IMR-90 (cell line): ENCODE results near the gene IL19. TPM values are rescaled to one million over a fixed set of nuclear protein-coding genes. Genes with fewer than 3 reads are reported as not detected.
A peak's percentile ranks its signal among the peaks of the same experiment; 100 is the strongest.

Experiments
- ATAC-seq: fragments of 200-7000 bp; cut with Tn5 transposase; 2 replicates; pipeline ENCODE4 v1.9.1; 2020; ENCODE audit warnings: low read depth, mild to moderate bottlenecking, moderate library complexity
- BruUV-seq: library from RNA; stranded (reverse); fragments of 400-500 nt; replicated peaks from 2 replicates; lab custom pipeline; 2021; lab: Mats Ljungman, UMichigan
- CTCF ChIA-PET: fragments of 300-600 bp; formaldehyde crosslinking; extraction: SDS; loops from one replicate; lab custom pipeline; 2021; ENCODE audit warnings: antibody characterized with exemption; lab: Yijun Ruan, JAX
- POLR2A ChIA-PET: fragments of 300-600 bp; sonication (Branson Sonifier 250); formaldehyde crosslinking; loops from one replicate; lab custom pipeline; 2022; ENCODE audit warnings: antibody characterized with exemption; ENCODE audit not compliant: unreplicated experiment; lab: Charles Lee
- DNase-seq: peaks from one replicate; pipeline ENCODE4 v3.0.0; 2013
- H2AFZ ChIP-seq: replicated peaks from 2 replicates; pipeline ENCODE3; 2013; ENCODE audit warnings: low read length, mild to moderate bottlenecking; ENCODE audit not compliant: poor library complexity
- H2AK5ac ChIP-seq: 2 replicates; pipeline ENCODE4 v1.6.1; 2013; ENCODE audit warnings: low read depth, low read length, inconsistent platforms
- H2AK9ac ChIP-seq: replicated peaks from 2 replicates; pipeline ENCODE3; 2013; ENCODE audit warnings: mild to moderate bottlenecking, low read depth, low read length, moderate library complexity; ENCODE audit not compliant: poor library complexity
- H2BK120ac ChIP-seq: 2 replicates; pipeline ENCODE4 v1.6.1; 2013; ENCODE audit warnings: low read depth, low read length, inconsistent platforms
- H2BK15ac ChIP-seq: 3 replicates; pipeline ENCODE4 v1.6.1; 2013; ENCODE audit warnings: low read depth, low read length, inconsistent platforms
- H2BK20ac ChIP-seq: 2 replicates; pipeline ENCODE4 v1.6.1; 2013; ENCODE audit warnings: low read depth, mild to moderate bottlenecking, inconsistent platforms, low read length, moderate library complexity
- H2BK5ac ChIP-seq: 2 replicates; pipeline ENCODE4 v1.6.1; 2013; ENCODE audit warnings: mild to moderate bottlenecking, low read depth, low read length, inconsistent platforms; ENCODE audit not compliant: poor library complexity, severe bottlenecking
- H3K14ac ChIP-seq: replicated peaks from 2 replicates; pipeline ENCODE4 v1.6.1; 2013; ENCODE audit warnings: low read depth, low read length, inconsistent platforms
- H3K18ac ChIP-seq: 2 replicates; pipeline ENCODE4 v1.6.1; 2013; ENCODE audit warnings: low read depth, low read length, control low read depth
- H3K23ac ChIP-seq: 2 replicates; pipeline ENCODE4 v1.6.1; 2013; ENCODE audit warnings: low read depth, low read length, inconsistent platforms
- H3K27ac ChIP-seq: 2 replicates; pipeline ENCODE4 v1.5.1; 2013; ENCODE audit warnings: mild to moderate bottlenecking, control low read depth, low read length; ENCODE audit not compliant: insufficient read depth
- H3K27me3 ChIP-seq: 2 replicates; pipeline ENCODE4 v1.6.1; 2013; ENCODE audit warnings: low read length; ENCODE audit not compliant: control insufficient read depth, insufficient read depth
- H3K36me3 ChIP-seq: 2 replicates; pipeline ENCODE4 v1.6.1; 2013; ENCODE audit warnings: low read length, mixed read lengths; ENCODE audit not compliant: control insufficient read depth, insufficient read depth
- H3K4ac ChIP-seq: 2 replicates; pipeline ENCODE4 v1.6.1; 2013; ENCODE audit warnings: low read depth, low read length, inconsistent platforms
- H3K4me1 ChIP-seq: 2 replicates; pipeline ENCODE4 v1.6.1; 2013; ENCODE audit warnings: low read length, mixed read lengths; ENCODE audit not compliant: control insufficient read depth, insufficient read depth
- H3K4me2 ChIP-seq: 2 replicates; pipeline ENCODE4 v1.6.1; 2013; ENCODE audit warnings: low read depth, mild to moderate bottlenecking, control low read depth, low read length, moderate library complexity
- H3K4me3 ChIP-seq: 2 replicates; pipeline ENCODE4 v1.5.1; 2013; ENCODE audit warnings: low read depth, mild to moderate bottlenecking, control low read depth, low read length, moderate library complexity; ENCODE audit not compliant: insufficient read depth
- H3K56ac ChIP-seq: 2 replicates; pipeline ENCODE4 v1.6.1; 2013; ENCODE audit warnings: low read length, inconsistent platforms; ENCODE audit not compliant: insufficient read depth; ENCODE audit errors: extremely low read depth
- H3K79me1 ChIP-seq, 2 experiments: 2 replicates each; pipeline ENCODE4 v1.6.1; 2013; ENCODE audit warnings: low read length in 2 of 2, inconsistent platforms in 1 of 2, low read depth in 1 of 2
- H3K9ac ChIP-seq: 2 replicates; pipeline ENCODE4 v1.6.1; 2013; ENCODE audit warnings: low read depth, low read length, control low read depth
- H3K9me1 ChIP-seq: 2 replicates; pipeline ENCODE4 v1.6.1; 2013; ENCODE audit warnings: low read length, inconsistent platforms; ENCODE audit not compliant: insufficient read depth
- H3K9me3 ChIP-seq: 2 replicates; pipeline ENCODE4 v1.6.1; 2013; ENCODE audit warnings: low read length; ENCODE audit not compliant: control insufficient read depth, insufficient read depth
- H4K20me1 ChIP-seq: 2 replicates; pipeline ENCODE4 v1.6.1; 2013; ENCODE audit warnings: low read length, inconsistent platforms; ENCODE audit not compliant: insufficient read depth
- H4K5ac ChIP-seq: 2 replicates; pipeline ENCODE4 v1.6.1; 2013; ENCODE audit warnings: mild to moderate bottlenecking, low read depth, low read length, control low read depth
- H4K8ac ChIP-seq, 2 experiments: 2 replicates each; pipeline ENCODE4 v1.6.1; 2013; ENCODE audit warnings: low read depth in 2 of 2, low read length in 2 of 2, control low read depth in 1 of 2, inconsistent platforms in 1 of 2
- H4K91ac ChIP-seq: 2 replicates; pipeline ENCODE4 v1.6.1; 2013; ENCODE audit warnings: low read depth, low read length, inconsistent platforms; ENCODE audit not compliant: insufficient read depth
- CEBPB ChIP-seq: IDR thresholded peaks from 2 replicates; pipeline ENCODE4 v1.6.1; 2012; ENCODE audit warnings: low read depth, low read length, improper control_type of control experiment
- CTCF ChIP-seq: conservative IDR thresholded peaks from 2 replicates; pipeline ENCODE4 v1.5.1; 2012; ENCODE audit warnings: mild to moderate bottlenecking, low read depth, low read length, improper control_type of control experiment
- MAFK ChIP-seq: IDR thresholded peaks from 2 replicates; pipeline ENCODE4 v1.6.1; 2012; ENCODE audit warnings: low read depth, low read length, improper control_type of control experiment
- RAD21 ChIP-seq: IDR thresholded peaks from 2 replicates; pipeline ENCODE4 v1.6.1; 2012; ENCODE audit warnings: low read length, improper control_type of control experiment
- RCOR1 ChIP-seq: IDR thresholded peaks from 2 replicates; pipeline ENCODE4 v1.6.1; 2012; ENCODE audit warnings: mild to moderate bottlenecking, low read length, improper control_type of control experiment; ENCODE audit not compliant: insufficient replicate concordance
- RFX5 ChIP-seq: IDR thresholded peaks from 2 replicates; pipeline ENCODE4 v1.8.0; 2012; ENCODE audit warnings: low read depth, mild to moderate bottlenecking, low read length, moderate library complexity
- WGBS, 2 experiments: methylation state at CpG; one replicate each; pipeline versions ENCODE4 v1.1.5 to v1.1.7; 2013; ENCODE audit warnings: missing lambda C conversion rate in 2 of 2; ENCODE audit not compliant: insufficient read length in 1 of 2; ENCODE audit errors: extremely low coverage in 2 of 2; 5-methylcytosine and 5-hydroxymethylcytosine counted together
- dilution Hi-C: fragments of 300-500 bp; cut with HindIII; formaldehyde crosslinking; loops from one replicate; pipeline ENCODE4 v1.14.3; 2018; ENCODE audit warnings: low sequenced_read_pairs; ENCODE audit not compliant: unreplicated experiment
- in situ Hi-C: fragments of 300-500 bp; cut with MboI; formaldehyde crosslinking; loops from 3 replicates; pipeline ENCODE4 v1.14.3; 2019; ENCODE audit warnings: low sequenced_read_pairs, inconsistent platforms, mixed read lengths
- intact Hi-C: fragments of 100-400 bp; cut with micrococcal nuclease; formaldehyde crosslinking; loops from 2 replicates; pipeline ENCODE4 v1.10.0; 2022
- polyA plus RNA-seq, 3 experiments: library from polyadenylated mRNA; depleted of rRNA; stranded (reverse); fragments of >200 nt; gene quantifications; 2 replicates each; pipeline ENCODE4 v1.2.3, GENCODE V29; 2012; ENCODE audit warnings: low replicate concordance in 1 of 3
- total RNA-seq: library from RNA; depleted of rRNA; stranded (reverse); fragments of >200 nt; gene quantifications from 2 replicates; pipeline ENCODE4 v1.2.3, GENCODE V29; 2012

The IL19 gene
- total and polyA plus RNA-seq, 2 of the 4 experiments (the other 2 are of a cell fraction), result not detected

GRCh38 chr1:206737729-206738201, 32.8 kb upstream of the IL19 start (continued):
- TF ChIP-seq MAFK, result no peak
- no peak for TF ChIP-seq RFX5
- no peak for TF ChIP-seq RCOR1
- no peak for TF ChIP-seq RAD21

GRCh38 chr1:206738370-206739366, 31.9 kb upstream of the IL19 start:
- Histone ChIP-seq H3K79me1 (peaks cover 0 to 41% of the 10 kb centered on the region in 2 experiments; a peak in 2 of 4 replicates), H2BK5ac (no peak overlapping the region), H2AK5ac (no peak overlapping the region), H3K4me2 (no peak overlapping the region), H4K5ac (no peak overlapping the region), H2BK20ac (no peak overlapping the region), H4K8ac (no peak overlapping the region), H3K23ac (no peak overlapping the region), H2BK15ac (no peak overlapping the region), H3K27me3 (no peaks in the 10 kb centered on the region), H3K4me3 (no peak overlapping the region), H3K36me3 (peaks cover 15% of the 10 kb centered on the region), H3K4ac (no peak overlapping the region), H3K9ac (no peak overlapping the region), H3K18ac (no peak overlapping the region), H3K9me1 (peaks cover 21% of the 10 kb centered on the region), H2AK9ac (no peak overlapping the region), H3K27ac (no peak overlapping the region), H3K9me3 (no peaks in the 10 kb centered on the region), H2AFZ (no peak overlapping the region), H2BK120ac (no peak overlapping the region), H4K91ac (no peak overlapping the region), H3K14ac (no peak overlapping the region), H3K56ac (no peak overlapping the region), H4K20me1 (peaks cover 14% of the 10 kb centered on the region; the same call in 1 of the 2 replicates), H3K4me1 (peaks cover 13% of the 10 kb centered on the region)
- ChIA-PET POLR2A (no interaction called here), CTCF (interaction anchor here (1.7 kb wide), 1 partner anchor 71 kb away, joined by 7 read pairs; no protein-coding TSS in a partner anchor)
- ATAC-seq, result no peak
- 20% methylated on average over 1 of the region's 3 CpGs; no CpG with 5 or more reads in 1 of the 2 experiments for WGBS, 2 experiments
- no TSS peak for BruUV-seq
- in situ Hi-C loops, result loop anchor here (5.0 kb wide), 2 partner anchors 69 to 174 kb away; no protein-coding TSS in a partner anchor
- TF ChIP-seq CTCF, result peak; percentile 33
- peak; percentile 25 for TF ChIP-seq RAD21
- no peak for TF ChIP-seq CEBPB
- TF ChIP-seq MAFK, result no peak
- intact Hi-C loops, result loop anchor here (5.0 to 10.0 kb wide), 2 partner anchors 246 to 764 kb away; no protein-coding TSS in a partner anchor
- DNase-seq, result peak; percentile 28
- dilution Hi-C loops, result no loop called here
